Measurements from ENCODE around the gene WNK2.

WNK2 gene

GRCh38 chr9:93267091-93267541, 83.2 kb downstream of the WNK2 start:
- no peak for DNase-seq (ENCODE audit: low read depth)

GRCh38 chr9:93267681-93268505, 84.0 kb downstream of the WNK2 start:
- no peak for DNase-seq (ENCODE audit: low read depth)

- DNase-seq (ENCODE audit: low read depth): no peak
Measured at GRCh38 chr9:93268551-93269314, 84.8 kb downstream of the WNK2 start.

GRCh38 chr9:93270976-93271375, 87.0 kb downstream of the WNK2 start:
- DNase-seq (ENCODE audit: low read depth): no peak

- DNase-seq (ENCODE audit: low read depth): no peak
Measured at GRCh38 chr9:93276973-93277372, 93.0 kb downstream of the WNK2 start.

GRCh38 chr9:93278144-93278543, 94.2 kb downstream of the WNK2 start:
- no peak for DNase-seq (ENCODE audit: low read depth)

GRCh38 chr9:93280661-93281259, 96.8 kb downstream of the WNK2 start:
- DNase-seq (ENCODE audit: low read depth): no peak

- DNase-seq (ENCODE audit: low read depth): no peak
Measured at GRCh38 chr9:93286252-93287188, 102.6 kb downstream of the WNK2 start.

- no peak for DNase-seq (ENCODE audit: low read depth)
Measured at GRCh38 chr9:93287189-93287552, 103.2 kb downstream of the WNK2 start.

GRCh38 chr9:93287593-93287992, 103.7 kb downstream of the WNK2 start:
- no peak for DNase-seq (ENCODE audit: low read depth)

GRCh38 chr9:93288341-93288740, 104.4 kb downstream of the WNK2 start:
- no peak for DNase-seq (ENCODE audit: low read depth)

- no peak for DNase-seq (ENCODE audit: low read depth)
Measured at GRCh38 chr9:93288891-93289883, 105.2 kb downstream of the WNK2 start.

- no peak for DNase-seq (ENCODE audit: low read depth)
Measured at GRCh38 chr9:93290495-93291434, 106.8 kb downstream of the WNK2 start.

- DNase-seq (ENCODE audit: low read depth): no peak
Measured at GRCh38 chr9:93291536-93292287, 107.8 kb downstream of the WNK2 start.

GRCh38 chr9:93292288-93292615, 108.3 kb downstream of the WNK2 start:
- DNase-seq (ENCODE audit: low read depth): no peak

GRCh38 chr9:93292664-93293328, 108.9 kb downstream of the WNK2 start:
- DNase-seq (ENCODE audit: low read depth): no peak

GRCh38 chr9:93294011-93294410, 110.1 kb downstream of the WNK2 start:
- DNase-seq (ENCODE audit: low read depth): no peak

GRCh38 chr9:93295031-93295430, 111.1 kb downstream of the WNK2 start:
- DNase-seq (ENCODE audit: low read depth): no peak

All from non-pigmented ciliary epithelial cell (primary cell).